Panc1 (cell line): Measurements from ENCODE around the gene INVS. TPM values are rescaled to one million over a fixed set of nuclear protein-coding genes. Genes with fewer than 3 reads are reported as not detected.

Source experiments
- ATAC-seq: fragments of 200-7000 bp; cut with Tn5 transposase; 2 replicates; pipeline ENCODE4 v1.9.1; 2020; ENCODE audit warnings: mild to moderate bottlenecking, moderate library complexity
- BruUV-seq: library from RNA; stranded (reverse); fragments of 400-500 nt; replicated peaks from 2 replicates; lab custom pipeline; 2021; lab: Mats Ljungman, UMichigan
- CTCF ChIA-PET: fragments of 300-600 bp; sonication (Branson Sonifier 250); formaldehyde crosslinking; loops from one replicate; lab custom pipeline; 2022; ENCODE audit warnings: antibody characterized with exemption; lab: Charles Lee
- POLR2A ChIA-PET: fragments of 300-600 bp; sonication (Branson Sonifier 250); formaldehyde crosslinking; loops from one replicate; lab custom pipeline; 2022; ENCODE audit warnings: antibody characterized with exemption; lab: Charles Lee
- DNase-seq: peaks from one replicate; pipeline ENCODE4 v3.0.0-alpha.2; 2010; ENCODE audit warnings: low read depth, low spot score
- H3K27ac ChIP-seq: 2 replicates; pipeline ENCODE4 v1.5.1; 2011; ENCODE audit warnings: mild to moderate bottlenecking, low read length, inconsistent platforms
- H3K27me3 ChIP-seq: fragments of 200-500 bp; sonication (Bioruptor generic); 2 replicates; pipeline ENCODE4 v1.6.0; 2014; ENCODE audit warnings: low read length, inconsistent platforms; ENCODE audit not compliant: control insufficient read depth, insufficient read depth
- H3K36me3 ChIP-seq: fragments of 200-500 bp; sonication (Bioruptor generic); 2 replicates; pipeline ENCODE4 v1.5.1; 2014; ENCODE audit warnings: inconsistent platforms, mild to moderate bottlenecking, low read length, moderate library complexity; ENCODE audit not compliant: control insufficient read depth, insufficient read depth
- H3K4me1 ChIP-seq: 2 replicates; pipeline ENCODE4 v1.5.1; 2011; ENCODE audit warnings: inconsistent platforms, mild to moderate bottlenecking, low read length, moderate library complexity; ENCODE audit not compliant: control insufficient read depth, insufficient read depth
- H3K4me3 ChIP-seq, 2 experiments: 2 replicates each; pipeline ENCODE4 v1.5.1; 2011 to 2012; ENCODE audit warnings: low read depth in 2 of 2, low read length in 2 of 2, mild to moderate bottlenecking in 2 of 2, inconsistent platforms in 1 of 2, moderate library complexity in 1 of 2
- H3K9me3 ChIP-seq: fragments of 200-500 bp; sonication (Bioruptor generic); 2 replicates; pipeline ENCODE4 v1.5.1; 2014; ENCODE audit warnings: low read depth, mild to moderate bottlenecking, inconsistent platforms, low read length, moderate library complexity; ENCODE audit not compliant: control insufficient read depth, insufficient read depth
- POLR2AphosphoS5 ChIP-seq: IDR thresholded peaks from 2 replicates; pipeline ENCODE4 v1.6.1; 2012; ENCODE audit warnings: mild to moderate bottlenecking, low read depth, low read length, moderate library complexity
- SIN3A ChIP-seq: IDR thresholded peaks from 2 replicates; pipeline ENCODE4 v1.6.1; 2012; ENCODE audit warnings: low read depth, mild to moderate bottlenecking, low read length, moderate library complexity, borderline replicate concordance; ENCODE audit not compliant: insufficient read depth
- TCF7L2 ChIP-seq: IDR thresholded peaks from 2 replicates; pipeline ENCODE4 v1.6.1; 2011; ENCODE audit warnings: mild to moderate bottlenecking, low read depth, low read length, inconsistent platforms
- in situ Hi-C: cut with HindIII; loops from 2 replicates; pipeline ENCODE4 v1.10.0; 2016; ENCODE audit warnings: low sequenced_read_pairs, low pct_unique_long_range_greater_than_20kb
- intact Hi-C: fragments of 100-400 bp; cut with micrococcal nuclease; formaldehyde crosslinking; loops from one replicate; pipeline ENCODE4 v1.10.0; 2022; ENCODE audit not compliant: unreplicated experiment
- total RNA-seq: library from RNA; stranded (reverse); gene quantifications from one replicate; pipeline ENCODE4 v1.2.1, GENCODE V29; 2021; ENCODE audit not compliant: unreplicated experiment
- TF ChIP-seq, protein P1 (sequence below), 2 experiments: IDR thresholded peaks; 2 replicates each; pipeline ENCODE4 v1.6.1; 2011 to 2012; ENCODE audit warnings: low read depth in 2 of 2, control low read depth in 1 of 2, low read length in 1 of 2, mild to moderate bottlenecking in 1 of 2, moderate library complexity in 1 of 2; ENCODE audit not compliant: insufficient read depth in 1 of 2
- TF ChIP-seq, protein P2 (sequence below): fragments of 450-650 bp; IDR thresholded peaks from 2 replicates; pipeline ENCODE4 v1.5.1; 2017; ENCODE audit warnings: mild to moderate bottlenecking

Gene INVS
- total RNA-seq, 1 experiment from 2014 or later: 8.2 TPM

DNA sequence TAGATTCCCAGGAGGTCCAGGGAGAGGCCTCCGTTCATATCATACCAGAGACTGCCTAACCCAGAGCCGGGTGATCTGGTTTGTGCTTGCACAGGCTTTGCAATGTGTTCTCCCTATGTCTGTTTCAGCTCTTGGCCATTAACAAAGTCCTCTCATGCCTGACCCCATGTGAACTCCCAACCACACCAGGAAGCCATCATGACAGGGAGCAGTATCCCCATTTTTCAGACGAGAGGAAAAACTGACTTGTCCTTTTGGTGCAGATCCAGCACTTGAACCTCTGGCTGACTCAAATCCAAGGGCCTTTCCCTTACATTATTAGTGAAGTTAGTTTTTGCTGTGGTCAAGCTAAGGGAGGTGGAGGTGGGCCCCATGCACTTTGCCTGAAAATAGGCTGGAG is 195.3 kb downstream of the INVS start:
- intact Hi-C loops: no loop called here
- no peak for DNase-seq
- no peak overlapping the region for H3K4me3 ChIP-seq
- ChIA-PET POLR2A (no interaction called here), CTCF (no interaction called here)
- H3K27ac ChIP-seq: no peak overlapping the region
- H3K36me3 ChIP-seq: no peaks in the 10 kb centered on the region; the same call in 1 of the 2 replicates
- H3K4me1 ChIP-seq: no peaks in the 10 kb centered on the region
- in situ Hi-C loops: no loop called here
- no TSS peak for BruUV-seq
- no peaks in the 10 kb centered on the region for H3K27me3 ChIP-seq
- H3K9me3 ChIP-seq: no peaks in the 10 kb centered on the region
- TF ChIP-seq SIN3A: no peak
- TF ChIP-seq, protein P1, sequence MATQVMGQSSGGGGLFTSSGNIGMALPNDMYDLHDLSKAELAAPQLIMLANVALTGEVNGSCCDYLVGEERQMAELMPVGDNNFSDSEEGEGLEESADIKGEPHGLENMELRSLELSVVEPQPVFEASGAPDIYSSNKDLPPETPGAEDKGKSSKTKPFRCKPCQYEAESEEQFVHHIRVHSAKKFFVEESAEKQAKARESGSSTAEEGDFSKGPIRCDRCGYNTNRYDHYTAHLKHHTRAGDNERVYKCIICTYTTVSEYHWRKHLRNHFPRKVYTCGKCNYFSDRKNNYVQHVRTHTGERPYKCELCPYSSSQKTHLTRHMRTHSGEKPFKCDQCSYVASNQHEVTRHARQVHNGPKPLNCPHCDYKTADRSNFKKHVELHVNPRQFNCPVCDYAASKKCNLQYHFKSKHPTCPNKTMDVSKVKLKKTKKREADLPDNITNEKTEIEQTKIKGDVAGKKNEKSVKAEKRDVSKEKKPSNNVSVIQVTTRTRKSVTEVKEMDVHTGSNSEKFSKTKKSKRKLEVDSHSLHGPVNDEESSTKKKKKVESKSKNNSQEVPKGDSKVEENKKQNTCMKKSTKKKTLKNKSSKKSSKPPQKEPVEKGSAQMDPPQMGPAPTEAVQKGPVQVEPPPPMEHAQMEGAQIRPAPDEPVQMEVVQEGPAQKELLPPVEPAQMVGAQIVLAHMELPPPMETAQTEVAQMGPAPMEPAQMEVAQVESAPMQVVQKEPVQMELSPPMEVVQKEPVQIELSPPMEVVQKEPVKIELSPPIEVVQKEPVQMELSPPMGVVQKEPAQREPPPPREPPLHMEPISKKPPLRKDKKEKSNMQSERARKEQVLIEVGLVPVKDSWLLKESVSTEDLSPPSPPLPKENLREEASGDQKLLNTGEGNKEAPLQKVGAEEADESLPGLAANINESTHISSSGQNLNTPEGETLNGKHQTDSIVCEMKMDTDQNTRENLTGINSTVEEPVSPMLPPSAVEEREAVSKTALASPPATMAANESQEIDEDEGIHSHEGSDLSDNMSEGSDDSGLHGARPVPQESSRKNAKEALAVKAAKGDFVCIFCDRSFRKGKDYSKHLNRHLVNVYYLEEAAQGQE (IDR thresholded peaks at IDR 0.05; ENCODE audit: insufficient read depth in 1 of 2, low read depth in 2 of 2, low read length in 1 of 2): no peak
- TF ChIP-seq POLR2AphosphoS5: no peak
- no peak for TF ChIP-seq TCF7L2
- TF ChIP-seq, protein P2, sequence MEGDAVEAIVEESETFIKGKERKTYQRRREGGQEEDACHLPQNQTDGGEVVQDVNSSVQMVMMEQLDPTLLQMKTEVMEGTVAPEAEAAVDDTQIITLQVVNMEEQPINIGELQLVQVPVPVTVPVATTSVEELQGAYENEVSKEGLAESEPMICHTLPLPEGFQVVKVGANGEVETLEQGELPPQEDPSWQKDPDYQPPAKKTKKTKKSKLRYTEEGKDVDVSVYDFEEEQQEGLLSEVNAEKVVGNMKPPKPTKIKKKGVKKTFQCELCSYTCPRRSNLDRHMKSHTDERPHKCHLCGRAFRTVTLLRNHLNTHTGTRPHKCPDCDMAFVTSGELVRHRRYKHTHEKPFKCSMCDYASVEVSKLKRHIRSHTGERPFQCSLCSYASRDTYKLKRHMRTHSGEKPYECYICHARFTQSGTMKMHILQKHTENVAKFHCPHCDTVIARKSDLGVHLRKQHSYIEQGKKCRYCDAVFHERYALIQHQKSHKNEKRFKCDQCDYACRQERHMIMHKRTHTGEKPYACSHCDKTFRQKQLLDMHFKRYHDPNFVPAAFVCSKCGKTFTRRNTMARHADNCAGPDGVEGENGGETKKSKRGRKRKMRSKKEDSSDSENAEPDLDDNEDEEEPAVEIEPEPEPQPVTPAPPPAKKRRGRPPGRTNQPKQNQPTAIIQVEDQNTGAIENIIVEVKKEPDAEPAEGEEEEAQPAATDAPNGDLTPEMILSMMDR: no peak
- ATAC-seq: no peak

DNA sequence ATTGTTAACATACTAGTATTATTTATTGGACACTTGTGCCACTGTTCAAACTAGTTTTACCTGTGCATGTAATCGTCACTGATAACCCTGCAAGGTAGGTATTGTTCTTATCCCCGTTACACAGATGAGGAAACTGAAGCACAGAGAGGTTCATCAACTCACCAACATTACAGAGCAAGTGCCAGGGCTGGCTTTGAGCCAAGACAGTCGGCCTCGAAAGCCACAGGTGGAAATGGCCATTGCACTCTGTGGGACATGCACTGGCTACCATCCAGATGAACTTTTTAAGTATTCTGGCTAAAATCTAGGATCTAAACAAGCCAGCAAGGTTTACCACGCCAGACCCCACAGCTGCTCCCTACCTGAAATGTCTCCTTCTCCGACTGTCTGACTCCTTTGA is 195.8 kb downstream of the INVS start:
- ATAC-seq (no peak), DNase-seq (no peak)
- intact Hi-C loops (no loop called here), in situ Hi-C loops (no loop called here)
- ChIA-PET CTCF (no interaction called here), POLR2A (no interaction called here)
- Histone ChIP-seq H3K4me3 (no peak overlapping the region), H3K4me1 (no peaks in the 10 kb centered on the region), H3K36me3 (no peaks in the 10 kb centered on the region; the same call in 1 of the 2 replicates), H3K27me3 (no peaks in the 10 kb centered on the region), H3K27ac (no peak overlapping the region), H3K9me3 (no peaks in the 10 kb centered on the region)
- BruUV-seq: no TSS peak
- TF ChIP-seq TCF7L2 (no peak), SIN3A (no peak), POLR2AphosphoS5 (no peak)
- TF ChIP-seq, protein P1 (IDR thresholded peaks at IDR 0.05; ENCODE audit: insufficient read depth in 1 of 2, low read depth in 2 of 2, low read length in 1 of 2): no peak
- TF ChIP-seq, protein P2: no peak
